BE2C (cell line): ENCODE results near the gene ASCC1.
"Not testable (repeated sequence)": the region's sequence is repeated elsewhere in the genome, so short reads cannot be mapped to it uniquely, and the experiment has no call there.

Experiments used
- DNase-seq: peaks from one replicate; pipeline ENCODE4 v3.0.0-alpha.2; 2020
- H3K27me3 ChIP-seq: fragments of 250-450 bp; sonication (Bioruptor Pico); 2 replicates; pipeline ENCODE4 v1.5.1; 2020; ENCODE audit warnings: mild to moderate bottlenecking
- H3K36me3 ChIP-seq: fragments of 250-450 bp; sonication (Bioruptor Pico); 2 replicates; pipeline ENCODE4 v1.5.1; 2020; ENCODE audit warnings: mild to moderate bottlenecking
- H3K4me1 ChIP-seq: fragments of 250-450 bp; sonication (Bioruptor Pico); 2 replicates; pipeline ENCODE4 v1.5.1; 2020
- H3K4me3 ChIP-seq: 2 replicates; pipeline ENCODE4 v1.5.1; 2011; ENCODE audit warnings: low read depth, low read length
- H3K9me3 ChIP-seq: fragments of 250-450 bp; sonication (Bioruptor Pico); 2 replicates; pipeline ENCODE4 v1.5.1; 2020
- TF ChIP-seq, protein P1 (sequence below): IDR thresholded peaks from 2 replicates; pipeline ENCODE4 v1.5.1; 2012; ENCODE audit warnings: mild to moderate bottlenecking, low read depth, low read length

The ASCC1 gene

DNA sequence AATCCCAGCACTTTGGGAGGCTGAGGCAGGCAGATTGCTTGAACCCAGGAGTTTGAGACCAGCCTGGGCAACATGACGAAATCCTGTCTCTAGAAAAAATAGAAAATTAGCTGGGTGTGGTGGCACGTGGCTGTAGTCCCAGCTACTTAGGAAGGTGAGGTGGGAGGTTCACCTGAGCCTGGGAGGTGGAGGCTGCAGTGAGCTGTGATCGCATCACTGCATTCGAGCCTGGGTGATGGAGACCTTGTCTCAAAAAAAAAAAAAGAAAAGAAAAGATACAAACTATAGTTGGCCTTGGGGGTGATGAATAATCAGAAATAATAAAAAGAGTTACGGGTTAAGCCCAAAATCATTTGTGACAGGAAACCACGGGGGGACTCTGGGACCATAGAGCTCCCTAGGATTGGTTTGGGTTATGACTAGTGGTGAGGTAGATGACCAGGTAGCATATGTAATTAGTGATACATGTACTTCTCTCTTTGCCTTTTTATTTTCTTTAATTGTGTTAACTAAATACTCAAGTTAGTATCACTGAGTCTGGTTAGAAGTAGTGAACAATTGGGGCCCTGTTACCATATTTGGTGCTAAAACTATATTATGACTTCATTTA, 10.4 kb upstream of the ASCC1 start:
- Histone ChIP-seq H3K36me3 (peaks cover 25% of the 10 kb centered on the region), H3K4me3 (no peak overlapping the region), H3K4me1 (peaks cover 10% of the 10 kb centered on the region), H3K9me3 (no peaks in the 10 kb centered on the region), H3K27me3 (no peaks in the 10 kb centered on the region)
- no peak for DNase-seq
- TF ChIP-seq, protein P1, sequence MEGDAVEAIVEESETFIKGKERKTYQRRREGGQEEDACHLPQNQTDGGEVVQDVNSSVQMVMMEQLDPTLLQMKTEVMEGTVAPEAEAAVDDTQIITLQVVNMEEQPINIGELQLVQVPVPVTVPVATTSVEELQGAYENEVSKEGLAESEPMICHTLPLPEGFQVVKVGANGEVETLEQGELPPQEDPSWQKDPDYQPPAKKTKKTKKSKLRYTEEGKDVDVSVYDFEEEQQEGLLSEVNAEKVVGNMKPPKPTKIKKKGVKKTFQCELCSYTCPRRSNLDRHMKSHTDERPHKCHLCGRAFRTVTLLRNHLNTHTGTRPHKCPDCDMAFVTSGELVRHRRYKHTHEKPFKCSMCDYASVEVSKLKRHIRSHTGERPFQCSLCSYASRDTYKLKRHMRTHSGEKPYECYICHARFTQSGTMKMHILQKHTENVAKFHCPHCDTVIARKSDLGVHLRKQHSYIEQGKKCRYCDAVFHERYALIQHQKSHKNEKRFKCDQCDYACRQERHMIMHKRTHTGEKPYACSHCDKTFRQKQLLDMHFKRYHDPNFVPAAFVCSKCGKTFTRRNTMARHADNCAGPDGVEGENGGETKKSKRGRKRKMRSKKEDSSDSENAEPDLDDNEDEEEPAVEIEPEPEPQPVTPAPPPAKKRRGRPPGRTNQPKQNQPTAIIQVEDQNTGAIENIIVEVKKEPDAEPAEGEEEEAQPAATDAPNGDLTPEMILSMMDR: no peak

DNA sequence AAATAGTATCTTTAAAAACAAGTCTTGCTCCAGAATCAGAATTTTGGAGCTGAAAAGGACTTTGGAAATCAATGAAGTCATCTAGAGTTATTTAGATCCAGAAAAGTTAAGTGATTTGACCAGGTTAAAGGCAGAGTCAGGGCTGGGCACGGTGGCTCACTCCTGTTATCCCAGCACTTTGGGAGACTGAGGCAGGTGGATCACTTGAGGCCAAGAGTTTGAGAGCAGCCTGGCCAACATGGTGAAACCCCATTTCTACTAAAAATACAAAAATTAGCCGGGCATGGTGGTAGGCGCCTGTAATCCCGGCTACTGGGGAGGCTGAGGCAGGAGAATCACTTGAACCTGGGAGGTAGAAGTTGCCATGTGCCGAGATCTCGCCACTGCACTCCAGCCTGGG, 8.1 kb upstream of the ASCC1 start:
- not testable (repeated sequence) for DNase-seq, H3K27me3 ChIP-seq, H3K9me3 ChIP-seq, H3K4me3 ChIP-seq
- Histone ChIP-seq H3K36me3 (peaks cover 13% of the 10 kb centered on the region), H3K4me1 (peaks cover 10% of the 10 kb centered on the region)

DNA sequence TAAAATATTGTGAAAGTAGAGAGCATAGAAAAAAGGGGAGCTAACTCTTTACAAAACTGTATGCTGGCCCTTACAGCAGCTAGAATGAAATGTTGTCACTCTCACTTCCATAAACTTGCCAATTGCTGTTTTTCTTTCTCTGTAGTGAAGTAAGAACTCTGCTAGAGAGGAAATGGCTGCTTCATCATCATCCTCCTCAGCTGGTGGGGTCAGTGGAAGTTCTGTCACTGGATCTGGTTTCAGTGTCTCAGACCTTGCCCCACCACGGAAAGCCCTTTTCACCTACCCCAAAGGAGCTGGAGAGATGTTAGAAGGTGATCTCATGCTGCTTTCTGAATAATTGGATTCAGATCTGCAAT, 7.6 kb upstream of the ASCC1 start:
- H3K27me3 ChIP-seq: no peaks in the 10 kb centered on the region
- no peak for DNase-seq
- H3K4me1 ChIP-seq: peaks cover 9% of the 10 kb centered on the region
- peaks cover 13% of the 10 kb centered on the region for H3K36me3 ChIP-seq
- TF ChIP-seq, protein P1: no peak
- H3K9me3 ChIP-seq: no peaks in the 10 kb centered on the region
- H3K4me3 ChIP-seq: no peak overlapping the region

DNA sequence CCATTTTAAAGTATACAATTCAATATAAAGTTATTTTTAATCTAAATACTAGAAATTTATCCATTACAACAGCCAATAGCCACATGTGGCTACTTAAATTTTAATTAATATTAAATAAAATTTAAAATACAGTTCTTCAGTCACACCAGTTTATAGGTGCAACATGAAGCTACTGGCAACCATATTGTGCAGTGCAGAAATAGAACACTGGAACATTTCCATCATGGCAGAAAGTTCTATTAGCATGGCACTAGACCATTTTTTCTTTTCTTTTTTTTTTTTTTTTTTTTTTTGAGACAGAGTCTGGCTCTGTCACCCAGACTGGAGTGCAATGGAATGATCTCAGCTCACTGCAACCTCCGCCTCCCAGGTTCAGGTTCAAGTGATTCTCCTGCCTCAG, 5.2 kb upstream of the ASCC1 start:
- DNase-seq: no peak
- no peaks in the 10 kb centered on the region for H3K9me3 ChIP-seq
- no peaks in the 10 kb centered on the region for H3K27me3 ChIP-seq
- TF ChIP-seq, protein P1: no peak
- H3K4me1 ChIP-seq: no peaks in the 10 kb centered on the region
- H3K4me3 ChIP-seq: no peak overlapping the region
- peaks cover 13% of the 10 kb centered on the region for H3K36me3 ChIP-seq

DNA sequence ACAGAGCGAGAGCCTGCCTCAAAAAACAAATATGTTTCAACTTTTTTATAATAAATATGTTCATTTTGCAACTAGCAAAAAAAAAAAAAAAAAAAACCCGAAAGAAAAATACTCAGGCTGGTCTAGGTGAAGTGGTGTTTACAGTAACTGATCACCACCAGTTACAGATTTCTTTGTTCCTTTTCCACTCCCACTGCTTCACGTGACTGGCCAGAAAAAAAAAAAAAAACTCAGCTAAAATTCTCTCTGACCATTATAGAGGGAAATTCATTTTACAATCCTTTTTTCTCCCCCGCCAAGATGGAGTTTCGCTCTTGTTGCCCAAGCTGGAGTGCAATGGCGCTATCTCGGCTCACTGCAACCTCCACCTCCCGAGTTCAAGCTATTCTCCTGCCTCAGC, 4.6 kb upstream of the ASCC1 start:
- peaks cover 13% of the 10 kb centered on the region for H3K36me3 ChIP-seq
- H3K4me1 ChIP-seq: no peaks in the 10 kb centered on the region
- DNase-seq: no peak
- H3K27me3 ChIP-seq: no peaks in the 10 kb centered on the region
- H3K9me3 ChIP-seq: no peaks in the 10 kb centered on the region
- TF ChIP-seq, protein P1: no peak
- no peak overlapping the region for H3K4me3 ChIP-seq

DNA sequence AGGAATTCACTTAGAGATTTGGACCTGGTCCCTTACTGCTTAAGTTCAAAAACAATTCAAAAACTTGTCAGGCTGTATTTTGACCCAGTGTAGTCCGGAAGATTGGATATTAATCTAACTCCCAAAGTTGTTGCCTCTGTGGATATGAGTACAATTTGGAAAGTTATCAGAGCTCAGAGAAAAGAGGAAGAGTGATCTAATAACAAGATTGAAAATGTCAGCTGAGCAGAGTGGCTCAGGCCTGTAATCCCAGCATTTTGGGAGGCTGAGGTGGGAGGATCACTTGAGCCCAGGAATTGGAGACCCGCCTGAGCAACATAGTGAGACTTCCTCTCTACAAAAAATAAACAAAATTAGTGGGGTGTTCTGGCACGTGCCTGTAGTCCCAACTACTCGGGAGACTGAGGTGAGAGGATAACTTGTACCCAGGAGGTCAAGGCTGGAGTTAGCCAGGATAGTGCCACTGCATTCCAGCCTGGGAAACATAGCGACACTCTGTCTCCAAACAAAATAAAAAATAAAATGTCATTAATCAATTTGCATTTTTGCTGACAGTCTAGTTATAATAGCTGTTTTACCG, 3.2 kb upstream of the ASCC1 start:
- Histone ChIP-seq H3K27me3 (no peaks in the 10 kb centered on the region), H3K36me3 (peaks cover 4% of the 10 kb centered on the region; the same call in 1 of the 2 replicates), H3K4me1 (no peaks in the 10 kb centered on the region), H3K4me3 (no peak overlapping the region), H3K9me3 (no peaks in the 10 kb centered on the region)
- DNase-seq: no peak
- TF ChIP-seq, protein P1: no peak
